AG04449 (cell line): Measurements from ENCODE around the gene GFOD1.

Source experiments
- CTCF ChIA-PET: fragments of 350-600 bp; formaldehyde crosslinking; extraction: SDS; loops from one replicate; lab custom pipeline; 2021; ENCODE audit warnings: antibody characterized with exemption; lab: Yijun Ruan, JAX
- POLR2A ChIA-PET: fragments of 400-600, 350-600 bp; formaldehyde crosslinking; extraction: SDS; loops from one replicate; lab custom pipeline; 2020; ENCODE audit warnings: antibody characterized with exemption, inconsistent platforms; lab: Yijun Ruan, JAX
- DNase-seq: peaks from one replicate; pipeline ENCODE4 v3.0.0-alpha.2; 2010; ENCODE audit warnings: low read depth, low spot score
- H3K4me3 ChIP-seq: 2 replicates; pipeline ENCODE4 v1.5.1; 2011; ENCODE audit warnings: low read depth, mild to moderate bottlenecking, control low read depth, low read length
- CTCF ChIP-seq: IDR thresholded peaks from one replicate; pipeline ENCODE4 v1.5.1; 2011; ENCODE audit warnings: mild to moderate bottlenecking, moderate library complexity, low read length, control low read depth, inconsistent platforms; ENCODE audit not compliant: insufficient read depth; ENCODE audit errors: missing control alignments

GFOD1 gene

DNA sequence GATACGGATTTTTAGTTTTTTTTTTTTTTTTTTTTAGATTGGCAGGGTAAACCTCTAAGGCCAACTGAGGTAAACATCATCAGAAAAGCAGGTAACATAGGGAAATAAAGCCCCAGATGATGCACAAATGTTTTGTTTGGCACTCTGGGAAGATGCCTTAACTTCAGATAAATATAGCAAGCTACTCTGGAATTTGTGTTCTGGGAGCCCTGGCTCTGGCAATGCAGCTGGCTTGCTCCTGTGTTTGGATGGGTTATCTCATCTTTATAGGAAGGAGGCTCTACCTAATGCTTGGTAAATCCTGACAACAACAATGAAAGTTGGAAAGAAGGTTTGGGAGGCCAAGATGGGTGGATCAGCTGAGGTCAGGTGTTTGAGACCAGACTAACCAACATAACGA, 77.4 kb downstream of the GFOD1 start:
- DNase-seq = no peak
- CTCF ChIA-PET = interaction anchor here (0.8 to 1.4 kb wide), 3 partner anchors 11 to 128 kb away, joined by 3 read pairs; no protein-coding TSS in a partner anchor
- POLR2A ChIA-PET = no interaction called here
- no peak for TF ChIP-seq CTCF
- H3K4me3 ChIP-seq = no peak overlapping the region

DNA sequence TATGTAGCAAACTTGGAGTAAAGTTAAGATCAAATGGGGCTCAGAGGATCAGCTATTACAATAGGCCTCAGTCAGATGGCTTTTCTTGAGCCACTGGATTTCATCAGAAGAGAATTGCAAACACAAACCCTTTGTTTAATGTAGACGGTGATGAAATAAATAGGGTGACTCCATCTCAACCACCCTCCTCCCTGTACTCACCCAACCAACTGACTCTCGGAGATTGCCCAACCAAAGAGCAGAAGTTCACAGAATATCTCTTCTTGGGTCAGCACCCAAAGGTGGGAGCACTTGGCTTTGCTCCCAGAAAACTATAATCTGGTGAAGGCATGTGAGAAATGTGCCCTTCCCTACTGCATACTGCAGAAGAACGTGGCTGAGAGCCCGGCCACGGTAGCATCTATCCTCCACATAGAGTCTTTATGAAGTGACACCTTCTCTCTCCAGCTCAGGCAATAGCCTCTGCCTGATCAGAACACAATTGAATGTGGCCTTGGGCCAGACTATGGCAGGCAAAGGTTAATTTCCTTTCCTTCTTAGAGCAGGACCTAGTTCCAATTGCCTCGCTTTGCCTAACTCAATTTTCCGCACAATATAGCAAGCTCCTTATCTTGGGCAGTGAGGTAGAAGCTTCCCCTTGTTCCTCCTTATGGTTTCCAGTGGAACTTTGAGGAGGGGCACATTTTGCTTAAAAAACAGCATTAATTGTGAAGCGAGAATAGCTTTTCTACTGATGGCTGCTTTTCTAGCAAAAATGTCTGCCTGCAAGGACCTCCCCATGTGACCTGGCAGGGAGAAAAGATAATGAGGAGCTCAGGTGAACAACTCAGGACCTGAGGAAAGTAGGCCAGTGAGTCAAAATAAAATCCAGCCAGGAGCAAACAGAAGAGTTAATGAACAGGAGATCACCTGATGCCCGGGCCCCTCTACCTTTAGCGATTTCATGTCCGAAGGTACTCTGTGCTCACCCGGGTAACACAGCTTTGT, 79.4 kb downstream of the GFOD1 start:
- CTCF ChIA-PET = interaction anchor here (1.5 kb wide), 1 partner anchor 9 kb away, joined by 3 read pairs; no protein-coding TSS in a partner anchor
- DNase-seq = peak; percentile 41
- no peak overlapping the region for H3K4me3 ChIP-seq
- no peak for TF ChIP-seq CTCF
- POLR2A ChIA-PET = no interaction called here

DNA sequence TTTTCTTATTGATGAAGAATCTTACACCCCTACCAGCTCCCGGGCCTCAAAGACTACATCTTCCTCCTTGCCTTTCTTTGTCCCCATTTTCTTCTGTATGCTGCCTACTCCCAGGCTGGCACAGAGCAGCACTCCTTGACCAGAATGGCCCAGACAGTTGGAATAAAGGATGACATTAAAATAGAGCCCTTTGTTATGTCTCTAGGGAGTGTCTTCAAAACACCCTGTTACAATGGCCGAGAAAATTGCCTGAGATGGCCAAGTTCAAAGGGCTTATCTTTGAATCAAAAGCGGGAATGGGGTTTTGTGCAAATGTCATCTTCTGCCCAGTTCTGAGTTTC, 80.1 kb downstream of the GFOD1 start:
- TF ChIP-seq CTCF = no peak
- ChIA-PET CTCF (no interaction called here), POLR2A (no interaction called here)
- H3K4me3 ChIP-seq = no peak overlapping the region
- no peak for DNase-seq

GRCh38 chr6:13406781-13407180, 80.6 kb downstream of the GFOD1 start:
- CTCF ChIA-PET = no interaction called here
- no peak overlapping the region for H3K4me3 ChIP-seq
- no peak for TF ChIP-seq CTCF
- no peak for DNase-seq
- POLR2A ChIA-PET = no interaction called here

- no peak for DNase-seq
- CTCF ChIA-PET = interaction anchor here (1.9 kb wide), 1 partner anchor 11 kb away, joined by 4 read pairs; no protein-coding TSS in a partner anchor
- POLR2A ChIA-PET = no interaction called here
- no peak overlapping the region for H3K4me3 ChIP-seq
- TF ChIP-seq CTCF = no peak
Measured at GRCh38 chr6:13405961-13406477, 81.4 kb downstream of the GFOD1 start.

GRCh38 chr6:13404892-13405254, 82.5 kb downstream of the GFOD1 start:
- ChIA-PET POLR2A (no interaction called here), CTCF (interaction anchor here (0.8 to 1.9 kb wide), 2 partner anchors 9 to 12 kb away, joined by 4 to 5 read pairs; no protein-coding TSS in a partner anchor)
- H3K4me3 ChIP-seq = no peak overlapping the region
- no peak for TF ChIP-seq CTCF
- DNase-seq = no peak
